ENCODE results near the gene PCSK6. TPM values are rescaled to one million over a fixed set of nuclear protein-coding genes. Genes with fewer than 3 reads are reported as not detected.
"Not testable (repeated sequence)": the region's sequence is repeated elsewhere in the genome, so short reads cannot be mapped to it uniquely, and the experiment has no call there.

PCSK6 gene
- polyA plus RNA-seq, 1 donor from 2014 or later = 1.1 TPM

GRCh38 chr15:101288905-101289513 is 200.5 kb downstream of the PCSK6 start:
- TF ChIP-seq SMC3 (conservative IDR thresholded peaks at IDR 0.05; ENCODE audit: poor library complexity) = peak; percentile 39
- TF ChIP-seq EZH2 (IDR thresholded peaks at IDR 0.05; ENCODE audit: borderline replicate concordance, insufficient read depth, low read length, poor library complexity, severe bottlenecking) = no peak
- peak; percentile 52 for TF ChIP-seq CTCF (IDR thresholded peaks at IDR 0.05; ENCODE audit: poor library complexity, severe bottlenecking)
- no peak for TF ChIP-seq REST (IDR thresholded peaks at IDR 0.05; ENCODE audit: borderline replicate concordance)
- TF ChIP-seq RAD21 (conservative IDR thresholded peaks at IDR 0.05) = no peak
- H3K36me3 ChIP-seq (ENCODE audit: insufficient read depth, low read length) = peaks cover 8% of the 10 kb centered on the region

DNA sequence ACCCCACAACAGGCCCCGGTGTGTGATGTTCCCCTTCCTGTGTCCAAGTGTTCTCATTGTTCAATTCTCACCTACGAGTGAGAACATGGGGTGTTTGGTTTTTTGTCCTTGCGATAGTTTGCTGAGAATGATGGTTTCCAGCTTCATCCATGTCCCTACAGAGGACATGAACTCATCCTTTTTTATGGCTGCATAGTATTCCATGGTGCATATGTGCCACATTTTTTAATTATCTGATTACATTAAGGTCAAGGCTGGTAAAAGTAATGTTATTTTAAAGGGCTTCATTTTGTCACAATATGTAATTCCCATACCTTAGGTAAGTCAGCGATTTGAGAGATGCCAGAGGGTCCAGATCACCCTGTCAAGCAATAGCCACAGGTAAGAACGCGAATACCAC is 202.2 kb downstream of the PCSK6 start:
- not testable (repeated sequence) for H3K9ac ChIP-seq (ENCODE audit: low read length); H4K20me1 ChIP-seq (ENCODE audit: insufficient read depth); H3K36me3 ChIP-seq (ENCODE audit: insufficient read depth, low read length)

More at GRCh38 chr15:101288905-101289513, 200.5 kb downstream of the PCSK6 start:
- Histone ChIP-seq H3K79me2 (replicated peaks; ENCODE audit: insufficient read depth, low read length) (peaks cover 50% of the 10 kb centered on the region), H3K9me2 (ENCODE audit: insufficient read depth, low read length) (no peaks in the 10 kb centered on the region), H3F3A (ENCODE audit: insufficient read depth, low read length, poor library complexity, severe bottlenecking) (no peaks in the 10 kb centered on the region), H3K9me3 (ENCODE audit: low read length) (no peaks in the 10 kb centered on the region), H2AFZ (ENCODE audit: low read depth, low read length) (no peak overlapping the region), H3K4me3 (ENCODE audit: low read length) (no peak overlapping the region), H3K9ac (ENCODE audit: low read length) (no peak overlapping the region), H3K4me2 (ENCODE audit: low read length) (no peak overlapping the region), H4K20me1 (ENCODE audit: insufficient read depth) (no peaks in the 10 kb centered on the region), H3K27ac (ENCODE audit: low read length) (no peak overlapping the region), H3K27me3 (ENCODE audit: insufficient read depth, low read depth, low read length) (no peaks in the 10 kb centered on the region)

GRCh38 chr15:101286471-101287114 is 202.9 kb downstream of the PCSK6 start:
- H3F3A ChIP-seq (ENCODE audit: insufficient read depth, low read length, poor library complexity, severe bottlenecking) = no peaks in the 10 kb centered on the region
- no peaks in the 10 kb centered on the region for H3K9me2 ChIP-seq (ENCODE audit: insufficient read depth, low read length)
- no peak overlapping the region for H3K9ac ChIP-seq (ENCODE audit: low read length)
- H3K36me3 ChIP-seq (ENCODE audit: insufficient read depth, low read length) = peaks cover 8% of the 10 kb centered on the region
- no peak overlapping the region for H2AFZ ChIP-seq (ENCODE audit: low read depth, low read length)
- no peak overlapping the region for H3K4me2 ChIP-seq (ENCODE audit: low read length)
- no peak overlapping the region for H3K27ac ChIP-seq (ENCODE audit: low read length)
- H3K9me3 ChIP-seq (ENCODE audit: low read length) = no peaks in the 10 kb centered on the region
- H3K4me3 ChIP-seq (ENCODE audit: low read length) = no peak overlapping the region
- H3K79me2 ChIP-seq (replicated peaks; ENCODE audit: insufficient read depth, low read length) = peaks cover 26% of the 10 kb centered on the region
- TF ChIP-seq SMC3 (conservative IDR thresholded peaks at IDR 0.05; ENCODE audit: poor library complexity) = no peak
- no peak for TF ChIP-seq POLR2AphosphoS5 (IDR thresholded peaks at IDR 0.05)
- TF ChIP-seq RAD21 (conservative IDR thresholded peaks at IDR 0.05) = no peak
- TF ChIP-seq TAF1 (IDR thresholded peaks at IDR 0.05; ENCODE audit: low read depth) = no peak
- no peak for TF ChIP-seq CTCF (IDR thresholded peaks at IDR 0.05; ENCODE audit: poor library complexity, severe bottlenecking)
- no peak for TF ChIP-seq REST (IDR thresholded peaks at IDR 0.05; ENCODE audit: borderline replicate concordance)
- no peak for TF ChIP-seq EP300 (conservative IDR thresholded peaks at IDR 0.05; ENCODE audit: poor library complexity, severe bottlenecking)
- TF ChIP-seq EZH2 (IDR thresholded peaks at IDR 0.05; ENCODE audit: borderline replicate concordance, insufficient read depth, low read length, poor library complexity, severe bottlenecking) = no peak
- TF ChIP-seq MXI1 (conservative IDR thresholded peaks at IDR 0.05; ENCODE audit: poor library complexity, severe bottlenecking) = no peak
- H3K27me3 ChIP-seq (ENCODE audit: insufficient read depth, low read depth, low read length) = no peaks in the 10 kb centered on the region
- H4K20me1 ChIP-seq (ENCODE audit: insufficient read depth) = no peaks in the 10 kb centered on the region

More for the DNA sequence above, 202.2 kb downstream of the PCSK6 start:
- peaks cover 34% of the 10 kb centered on the region for H3K79me2 ChIP-seq (replicated peaks; ENCODE audit: insufficient read depth, low read length)
- H3K4me3 ChIP-seq (ENCODE audit: low read length); H3K9me2 ChIP-seq (ENCODE audit: insufficient read depth, low read length); H3K9me3 ChIP-seq (ENCODE audit: low read length); H3K27me3 ChIP-seq (ENCODE audit: insufficient read depth, low read depth, low read length); H3K27ac ChIP-seq (ENCODE audit: low read length); H3F3A ChIP-seq (ENCODE audit: insufficient read depth, low read length, poor library complexity, severe bottlenecking); H3K4me2 ChIP-seq (ENCODE audit: low read length); H2AFZ ChIP-seq (ENCODE audit: low read depth, low read length): not testable (repeated sequence)

Data from neural cell (in vitro differentiated cells).